ENCODE measurements around the gene DAPK1.

DNA sequence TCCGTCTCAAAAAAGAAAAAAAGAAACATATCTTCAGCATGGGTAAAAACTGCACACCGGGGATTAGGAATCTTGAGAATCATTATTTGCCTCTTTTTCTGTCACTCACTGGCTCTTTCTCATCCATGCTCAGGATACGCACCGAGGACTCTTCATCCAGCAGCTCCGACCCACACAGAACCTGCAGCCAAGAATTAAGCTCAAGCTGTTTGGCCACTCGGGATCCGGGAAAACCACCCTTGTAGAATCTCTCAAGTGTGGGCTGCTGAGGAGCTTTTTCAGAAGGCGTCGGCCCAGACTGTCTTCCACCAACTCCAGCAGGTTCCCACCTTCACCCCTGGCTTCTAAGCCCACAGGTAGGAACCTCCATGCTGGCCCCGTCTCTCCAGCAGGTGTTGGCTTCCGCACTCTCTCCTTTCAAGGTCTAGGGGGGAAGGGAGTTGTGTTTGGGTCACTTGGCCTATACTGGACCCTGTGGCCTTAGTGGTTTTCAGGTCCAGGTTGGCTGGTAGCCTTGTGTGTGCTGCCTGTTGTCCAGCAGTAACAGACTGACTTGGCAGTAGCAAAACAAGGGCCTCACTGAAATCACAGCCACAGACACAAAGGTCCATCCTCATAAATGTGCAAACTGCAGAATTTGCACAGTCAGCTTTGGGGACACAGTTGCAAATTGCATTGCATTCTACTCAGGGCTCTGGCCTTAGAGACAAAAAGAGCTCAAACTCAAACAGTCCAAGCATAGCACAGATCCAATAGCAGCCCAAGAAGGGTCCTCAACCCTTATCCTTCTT, 183.8 kb downstream of the DAPK1 start:
- no peak for TF ChIP-seq CTCF (IDR thresholded peaks at IDR 0.05)
- TF ChIP-seq EZH2 (IDR thresholded peaks at IDR 0.05) = no peak
- no peak for TF ChIP-seq EZH2phosphoT487 (IDR thresholded peaks at IDR 0.05)

Measured in neural progenitor cell (in vitro differentiated cells).